Hepatocyte (in vitro differentiated cells): Measurements from ENCODE around the gene C10orf143.

Experiments used
- CTCF ChIP-seq: fragments of 200-600 bp; sonication (generic); IDR thresholded peaks from 2 replicates; pipeline ENCODE4 v1.5.1; 2016; ENCODE audit warnings: antibody characterized with exemption, mild to moderate bottlenecking; ENCODE audit not compliant: poor library complexity
- EZH2 ChIP-seq: fragments of 200-600 bp; sonication (generic); IDR thresholded peaks from 2 replicates; pipeline ENCODE4 v1.6.1; 2016; ENCODE audit warnings: antibody characterized with exemption, mild to moderate bottlenecking, borderline replicate concordance

- TF ChIP-seq CTCF, result no peak
- TF ChIP-seq EZH2, result no peak
Observed at GRCh38 chr10:130099344-130099743, 11.3 kb downstream of the C10orf143 start.
